ENCODE data around the gene DNAAF9.

The DNAAF9 gene

GRCh38 chr20:3392756-3393155 is 14.7 kb downstream of the DNAAF9 start:
- DNase-seq: no peak
- Histone ChIP-seq H3K79me1 (ENCODE audit: low read length) (no peaks in the 10 kb centered on the region), H3K79me2 (ENCODE audit: control insufficient read depth, insufficient read depth, low read length) (no peaks in the 10 kb centered on the region), H3K56ac (ENCODE audit: low read length) (no peak overlapping the region), H3K18ac (ENCODE audit: low read length) (no peak overlapping the region), H3K23ac (ENCODE audit: low read length) (no peak overlapping the region), H3K27me3 (ENCODE audit: insufficient read depth, low read length, poor library complexity) (no peaks in the 10 kb centered on the region), H2BK120ac (ENCODE audit: low read depth, low read length) (no peak overlapping the region), H3K4me3 (ENCODE audit: low read length) (no peak overlapping the region), H2AK5ac (ENCODE audit: low read length) (no peak overlapping the region), H3K4ac (ENCODE audit: low read depth, low read length) (no peak overlapping the region), H4K8ac (ENCODE audit: low read depth, low read length) (no peak overlapping the region), H3K4me2 (ENCODE audit: low read length) (no peak overlapping the region), H3K9ac (ENCODE audit: low read length) (no peak overlapping the region), H4K5ac (ENCODE audit: low read length) (no peak overlapping the region), H2BK5ac (ENCODE audit: low read length) (no peak overlapping the region), H2BK15ac (replicated peaks; ENCODE audit: low read depth) (no peak overlapping the region), H3K4me1 (ENCODE audit: control insufficient read depth, low read depth, low read length) (no peaks in the 10 kb centered on the region), H3K27ac (ENCODE audit: low read depth, low read length) (no peak overlapping the region), H3K36me3 (ENCODE audit: control insufficient read depth, insufficient read depth, low read length) (no peaks in the 10 kb centered on the region)
- WGBS (ENCODE audit: extremely low coverage, insufficient coverage, low lambda C conversion rate): no CpG with 5 or more reads among the region's 1 CpG

- Histone ChIP-seq H3K18ac (ENCODE audit: low read length) (no peak overlapping the region), H3K56ac (ENCODE audit: low read length) (no peak overlapping the region), H4K5ac (ENCODE audit: low read length) (no peak overlapping the region), H3K79me2 (ENCODE audit: control insufficient read depth, insufficient read depth, low read length) (no peaks in the 10 kb centered on the region), H3K4me2 (ENCODE audit: low read length) (no peak overlapping the region), H2BK120ac (ENCODE audit: low read depth, low read length) (no peak overlapping the region), H3K27ac (ENCODE audit: low read depth, low read length) (no peak overlapping the region), H2AK5ac (ENCODE audit: low read length) (no peak overlapping the region), H3K4ac (ENCODE audit: low read depth, low read length) (no peak overlapping the region), H2BK15ac (replicated peaks; ENCODE audit: low read depth) (no peak overlapping the region), H3K79me1 (ENCODE audit: low read length) (no peaks in the 10 kb centered on the region), H2BK5ac (ENCODE audit: low read length) (no peak overlapping the region), H4K8ac (ENCODE audit: low read depth, low read length) (no peak overlapping the region), H3K23ac (ENCODE audit: low read length) (no peak overlapping the region), H3K36me3 (ENCODE audit: control insufficient read depth, insufficient read depth, low read length) (no peaks in the 10 kb centered on the region), H3K4me3 (ENCODE audit: low read length) (no peak overlapping the region), H3K9ac (ENCODE audit: low read length) (no peak overlapping the region), H3K27me3 (ENCODE audit: insufficient read depth, low read length, poor library complexity) (no peaks in the 10 kb centered on the region), H3K4me1 (ENCODE audit: control insufficient read depth, low read depth, low read length) (no peaks in the 10 kb centered on the region)
- no peak for DNase-seq
- WGBS (ENCODE audit: extremely low coverage, insufficient coverage, low lambda C conversion rate): no CpG with 5 or more reads among the region's 3 CpGs
These were observed 16.6 kb downstream of the DNAAF9 start for GRCh38 chr20:3390759-3391425.

- no peak overlapping the region for H3K27ac ChIP-seq (ENCODE audit: low read depth, low read length)
- WGBS (ENCODE audit: extremely low coverage, insufficient coverage, low lambda C conversion rate): no CpG with 5 or more reads among the region's 7 CpGs
- no peak overlapping the region for H3K4me2 ChIP-seq (ENCODE audit: low read length)
These were observed 23.5 kb downstream of the DNAAF9 start for GRCh38 chr20:3383878-3384495.

GRCh38 chr20:3382836-3383235 is 24.6 kb downstream of the DNAAF9 start:
- H3K18ac ChIP-seq (ENCODE audit: low read length): no peak overlapping the region
- WGBS (ENCODE audit: extremely low coverage, insufficient coverage, low lambda C conversion rate): no CpG with 5 or more reads among the region's 3 CpGs
- no peak for DNase-seq
- no peaks in the 10 kb centered on the region for H3K36me3 ChIP-seq (ENCODE audit: control insufficient read depth, insufficient read depth, low read length)
- H2BK5ac ChIP-seq (ENCODE audit: low read length): no peak overlapping the region
- H3K4ac ChIP-seq (ENCODE audit: low read depth, low read length): no peak overlapping the region
- no peaks in the 10 kb centered on the region for H3K79me2 ChIP-seq (ENCODE audit: control insufficient read depth, insufficient read depth, low read length)
- H3K9ac ChIP-seq (ENCODE audit: low read length): no peak overlapping the region
- no peak overlapping the region for H2BK15ac ChIP-seq (replicated peaks; ENCODE audit: low read depth)
- H3K27ac ChIP-seq (ENCODE audit: low read depth, low read length): no peak overlapping the region
- H2BK120ac ChIP-seq (ENCODE audit: low read depth, low read length): no peak overlapping the region
- no peaks in the 10 kb centered on the region for H3K27me3 ChIP-seq (ENCODE audit: insufficient read depth, low read length, poor library complexity)
- H3K4me1 ChIP-seq (ENCODE audit: control insufficient read depth, low read depth, low read length): no peaks in the 10 kb centered on the region
- H3K79me1 ChIP-seq (ENCODE audit: low read length): no peaks in the 10 kb centered on the region
- no peak overlapping the region for H3K4me3 ChIP-seq (ENCODE audit: low read length)
- no peak overlapping the region for H3K56ac ChIP-seq (ENCODE audit: low read length)
- H4K8ac ChIP-seq (ENCODE audit: low read depth, low read length): no peak overlapping the region
- no peak overlapping the region for H3K23ac ChIP-seq (ENCODE audit: low read length)
- no peak overlapping the region for H3K4me2 ChIP-seq (ENCODE audit: low read length)
- no peak overlapping the region for H2AK5ac ChIP-seq (ENCODE audit: low read length)
- H4K5ac ChIP-seq (ENCODE audit: low read length): no peak overlapping the region

More at GRCh38 chr20:3383878-3384495, 23.5 kb downstream of the DNAAF9 start:
- Histone ChIP-seq H3K4me3 (ENCODE audit: low read length) (no peak overlapping the region), H3K36me3 (ENCODE audit: control insufficient read depth, insufficient read depth, low read length) (no peaks in the 10 kb centered on the region), H4K8ac (ENCODE audit: low read depth, low read length) (no peak overlapping the region), H3K4me1 (ENCODE audit: control insufficient read depth, low read depth, low read length) (no peaks in the 10 kb centered on the region), H3K9ac (ENCODE audit: low read length) (no peak overlapping the region), H2AK5ac (ENCODE audit: low read length) (no peak overlapping the region), H3K18ac (ENCODE audit: low read length) (no peak overlapping the region), H3K23ac (ENCODE audit: low read length) (no peak overlapping the region), H2BK5ac (ENCODE audit: low read length) (no peak overlapping the region), H3K4ac (ENCODE audit: low read depth, low read length) (no peak overlapping the region), H2BK120ac (ENCODE audit: low read depth, low read length) (no peak overlapping the region), H2BK15ac (replicated peaks; ENCODE audit: low read depth) (no peak overlapping the region), H3K79me1 (ENCODE audit: low read length) (no peaks in the 10 kb centered on the region), H3K56ac (ENCODE audit: low read length) (no peak overlapping the region), H4K5ac (ENCODE audit: low read length) (no peak overlapping the region), H3K27me3 (ENCODE audit: insufficient read depth, low read length, poor library complexity) (no peaks in the 10 kb centered on the region), H3K79me2 (ENCODE audit: control insufficient read depth, insufficient read depth, low read length) (no peaks in the 10 kb centered on the region)
- DNase-seq: no peak

GRCh38 chr20:3380228-3381070 is 27.0 kb downstream of the DNAAF9 start:
- Histone ChIP-seq H3K79me2 (ENCODE audit: control insufficient read depth, insufficient read depth, low read length) (no peaks in the 10 kb centered on the region), H2BK120ac (ENCODE audit: low read depth, low read length) (no peak overlapping the region), H3K4me1 (ENCODE audit: control insufficient read depth, low read depth, low read length) (no peaks in the 10 kb centered on the region), H3K23ac (ENCODE audit: low read length) (no peak overlapping the region), H3K4ac (ENCODE audit: low read depth, low read length) (no peak overlapping the region), H4K5ac (ENCODE audit: low read length) (no peak overlapping the region), H3K18ac (ENCODE audit: low read length) (no peak overlapping the region), H2BK15ac (replicated peaks; ENCODE audit: low read depth) (no peak overlapping the region), H2BK5ac (ENCODE audit: low read length) (no peak overlapping the region), H3K4me3 (ENCODE audit: low read length) (no peak overlapping the region), H3K27ac (ENCODE audit: low read depth, low read length) (no peak overlapping the region), H2AK5ac (ENCODE audit: low read length) (no peak overlapping the region), H3K56ac (ENCODE audit: low read length) (no peak overlapping the region), H3K4me2 (ENCODE audit: low read length) (no peak overlapping the region), H3K9ac (ENCODE audit: low read length) (no peak overlapping the region), H3K36me3 (ENCODE audit: control insufficient read depth, insufficient read depth, low read length) (no peaks in the 10 kb centered on the region), H4K8ac (ENCODE audit: low read depth, low read length) (no peak overlapping the region), H3K27me3 (ENCODE audit: insufficient read depth, low read length, poor library complexity) (no peaks in the 10 kb centered on the region), H3K79me1 (ENCODE audit: low read length) (no peaks in the 10 kb centered on the region)
- WGBS (ENCODE audit: extremely low coverage, insufficient coverage, low lambda C conversion rate): no CpG with 5 or more reads among the region's 2 CpGs
- DNase-seq: peak; percentile 22
